SH-SY5Y (cell line): ENCODE measurements around the gene TNIK.

Experiments
- GATA2 ChIP-seq: IDR thresholded peaks from 2 replicates; pipeline ENCODE4 v1.6.1; 2011; ENCODE audit warnings: mild to moderate bottlenecking, low read depth, low read length
- GATA3 ChIP-seq: IDR thresholded peaks from 2 replicates; pipeline ENCODE4 v1.6.1; 2011; ENCODE audit warnings: low read depth, mild to moderate bottlenecking, low read length, moderate library complexity

The TNIK gene

DNA sequence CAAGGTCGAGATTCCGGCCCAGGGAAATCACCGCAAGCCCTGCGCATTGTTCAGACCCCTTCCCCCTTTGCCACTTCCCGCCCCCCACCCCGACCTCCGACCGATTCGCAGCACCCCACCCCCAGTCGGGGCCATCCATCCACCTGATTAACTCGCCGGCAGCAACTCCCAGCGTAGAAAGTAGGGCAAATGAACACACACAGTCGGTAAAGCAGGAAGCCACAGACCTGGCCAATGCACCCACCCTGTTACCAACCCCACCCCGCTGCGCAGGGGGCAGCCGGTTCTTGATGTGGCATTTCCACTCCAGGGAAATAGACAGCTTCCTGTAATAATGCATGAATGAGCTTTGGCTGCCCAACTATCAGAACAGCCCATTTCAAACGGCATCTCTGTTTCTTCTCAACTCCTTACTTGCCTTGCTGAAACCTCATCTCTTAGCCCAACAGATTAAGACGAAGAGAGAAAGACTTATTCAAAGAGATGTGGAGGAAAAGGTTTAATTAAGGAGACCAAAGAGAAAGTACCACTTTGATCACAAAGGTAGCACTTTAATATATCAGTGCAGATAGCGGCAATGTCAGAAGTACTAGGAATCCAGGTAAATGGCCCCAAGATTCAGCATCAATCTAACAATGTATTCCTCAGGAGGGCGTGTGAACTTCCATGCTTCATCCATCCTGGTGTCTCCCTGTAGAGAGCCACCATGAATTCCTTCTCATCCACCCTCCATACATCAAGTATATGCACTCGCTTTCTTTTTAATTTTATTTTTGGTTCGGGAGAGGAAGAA lies 1.9 kb downstream of the TNIK start:
- TF ChIP-seq GATA2 (no peak), GATA3 (no peak)

DNA sequence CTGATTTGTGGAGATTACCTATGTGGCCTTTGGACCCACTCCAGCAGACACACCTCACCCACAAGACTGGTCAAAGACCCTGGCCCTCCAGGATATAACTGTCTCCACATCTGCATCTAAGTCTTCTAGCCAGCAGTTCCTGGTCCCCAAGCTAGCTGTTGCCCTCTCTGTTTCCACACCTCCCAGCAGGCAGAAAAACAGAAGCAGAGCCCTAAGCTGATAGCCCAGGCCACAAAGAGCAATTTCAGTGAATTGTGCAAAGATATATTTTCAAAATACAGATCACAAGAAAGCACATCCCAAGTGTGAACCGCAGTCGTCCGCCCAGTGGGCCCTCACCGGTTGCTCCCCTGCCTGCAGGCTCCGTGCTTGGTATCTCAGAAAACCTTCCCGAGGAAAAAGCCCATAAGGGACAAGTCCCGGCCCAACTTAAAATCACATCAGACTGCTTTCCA lies 2.6 kb downstream of the TNIK start:
- TF ChIP-seq GATA2 (no peak), GATA3 (no peak)

DNA sequence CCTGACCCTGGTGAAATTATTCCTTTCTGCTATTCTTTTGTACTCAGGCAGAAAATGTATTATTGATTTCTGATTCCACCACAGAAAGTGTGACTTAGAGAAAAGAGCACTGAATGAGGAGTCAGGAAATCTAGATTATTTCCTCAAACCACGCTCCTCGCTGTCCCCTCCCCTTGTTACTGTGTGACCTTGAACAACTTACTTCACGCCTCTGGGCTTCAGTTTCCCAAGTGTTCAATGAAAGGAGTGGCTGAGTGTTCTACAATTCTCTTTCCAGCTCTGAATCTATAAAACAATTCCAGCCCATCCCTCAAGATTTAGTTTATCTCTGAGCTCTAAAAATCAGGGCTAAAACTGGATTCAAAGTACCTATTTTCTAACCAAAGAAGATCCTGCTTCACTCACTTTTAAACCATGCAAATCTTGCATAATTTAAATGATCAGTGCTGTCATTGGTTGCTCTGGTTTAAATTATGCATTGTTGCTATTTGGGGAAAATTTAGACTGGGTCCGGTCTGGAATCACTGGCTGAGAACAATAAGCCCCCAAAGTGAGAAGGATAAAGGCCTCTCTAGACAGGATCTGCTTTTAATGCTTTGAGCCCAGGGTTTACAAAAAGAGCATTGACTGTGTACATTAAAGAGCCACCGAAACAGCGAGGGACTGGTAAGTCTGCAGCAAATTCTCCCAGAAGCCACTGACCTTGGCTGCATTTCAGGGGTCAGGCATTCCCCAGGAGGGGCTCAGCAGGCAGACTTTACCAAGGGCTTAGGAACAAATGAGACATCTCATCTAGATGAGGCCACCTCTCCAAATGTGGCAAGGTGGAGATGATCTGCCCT lies 3.2 kb downstream of the TNIK start:
- TF ChIP-seq GATA3 = no peak
- no peak for TF ChIP-seq GATA2

DNA sequence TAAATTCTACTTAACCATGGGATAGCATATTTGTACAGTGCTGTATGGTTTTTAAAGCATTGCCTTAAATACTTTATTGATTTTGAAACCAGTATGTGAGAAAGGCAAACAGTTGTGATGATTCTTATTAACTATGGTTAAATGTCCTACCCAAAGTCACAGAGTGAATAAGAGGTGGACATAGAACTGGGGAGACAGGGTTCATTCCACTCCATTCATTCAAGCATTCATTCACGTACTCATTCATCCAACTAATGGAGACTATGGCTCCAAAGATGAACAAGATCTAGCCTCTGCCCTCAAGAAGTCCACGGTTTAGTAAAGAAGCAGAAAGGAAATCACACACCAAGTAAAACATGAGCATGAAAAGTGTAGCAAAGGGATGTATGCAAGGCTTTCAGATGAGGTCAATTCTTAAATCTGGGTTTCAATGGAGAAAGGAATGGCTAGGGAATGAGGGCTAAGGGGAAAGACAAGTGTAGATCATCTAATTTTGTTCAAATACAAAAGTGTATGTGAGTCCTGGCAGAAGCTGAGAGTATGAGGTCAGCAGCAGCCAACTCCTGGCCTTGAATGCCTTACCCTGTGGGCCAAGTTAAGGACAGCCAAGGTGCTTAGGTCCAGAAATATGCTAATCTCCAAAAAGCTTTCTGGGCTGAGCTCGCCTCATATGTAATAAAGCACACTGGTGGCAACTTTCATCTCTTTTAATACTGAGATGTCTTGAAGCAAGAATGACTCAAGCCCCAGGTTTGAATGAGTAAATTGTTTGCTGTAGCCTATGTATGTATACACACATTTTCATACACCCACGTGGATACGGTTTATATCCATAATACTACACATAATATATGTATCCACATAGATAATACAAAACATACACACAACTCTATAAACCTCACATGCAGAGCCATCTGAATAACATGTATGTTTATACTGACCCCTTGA lies 4.3 kb downstream of the TNIK start:
- TF ChIP-seq GATA2 (no peak), GATA3 (no peak)

DNA sequence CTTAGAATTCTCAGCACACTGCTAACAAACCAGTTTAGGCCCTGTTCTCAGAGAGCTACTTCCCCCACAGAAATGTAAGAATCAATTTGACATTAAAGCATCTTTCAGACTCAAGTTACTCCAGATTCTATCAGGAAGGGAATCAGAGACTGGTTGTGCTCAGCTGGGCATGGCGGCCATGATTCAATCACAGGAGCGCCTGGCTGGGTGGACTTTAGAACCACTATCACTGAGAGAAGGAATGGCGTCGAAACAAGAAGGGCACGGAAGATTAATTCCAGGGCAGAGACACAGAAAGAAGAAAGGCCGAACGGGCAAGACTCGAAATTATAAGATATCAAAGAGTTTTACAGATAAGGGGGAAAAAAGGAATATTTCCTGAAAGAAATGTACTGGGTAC lies 6.2 kb downstream of the TNIK start:
- peak; percentile 30 for TF ChIP-seq GATA2
- TF ChIP-seq GATA3 = 0 out of 2 replicates have a peak, but pooled peaks have one; percentile 27

DNA sequence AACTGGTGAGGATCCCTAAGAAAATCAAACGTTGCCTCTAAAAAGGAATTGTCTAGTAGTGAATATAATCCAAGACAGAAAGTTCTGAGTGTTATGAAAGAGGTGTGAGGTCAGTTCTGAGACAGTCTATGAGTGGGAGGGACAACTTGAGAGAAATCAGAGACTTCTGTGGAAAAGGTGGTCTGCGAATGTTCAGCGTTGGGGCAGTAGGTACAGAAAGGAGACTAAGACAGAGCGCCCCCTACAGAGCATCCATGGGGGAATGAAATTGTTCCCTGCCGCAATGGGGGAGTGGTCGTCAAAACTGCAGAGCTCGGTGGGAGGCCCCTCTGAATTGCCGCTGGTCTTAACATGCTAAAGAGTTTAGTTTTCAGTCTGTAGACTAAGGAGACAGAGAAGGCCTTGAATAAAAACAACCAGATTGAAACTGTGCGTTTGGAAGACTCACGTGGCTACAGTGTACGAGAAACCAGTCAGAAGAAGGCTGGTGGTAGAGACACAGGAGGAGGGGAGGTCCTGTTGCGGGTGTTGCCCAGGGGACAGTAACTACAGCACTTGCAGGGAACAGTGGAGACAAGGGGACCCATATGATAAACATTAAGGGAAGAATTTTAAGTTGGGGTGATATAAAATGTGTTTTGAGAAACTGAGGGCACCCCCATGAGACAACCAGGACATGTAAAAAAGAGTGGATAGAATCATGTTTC lies 6.9 kb downstream of the TNIK start:
- TF ChIP-seq GATA2 (no peak), GATA3 (no peak)

DNA sequence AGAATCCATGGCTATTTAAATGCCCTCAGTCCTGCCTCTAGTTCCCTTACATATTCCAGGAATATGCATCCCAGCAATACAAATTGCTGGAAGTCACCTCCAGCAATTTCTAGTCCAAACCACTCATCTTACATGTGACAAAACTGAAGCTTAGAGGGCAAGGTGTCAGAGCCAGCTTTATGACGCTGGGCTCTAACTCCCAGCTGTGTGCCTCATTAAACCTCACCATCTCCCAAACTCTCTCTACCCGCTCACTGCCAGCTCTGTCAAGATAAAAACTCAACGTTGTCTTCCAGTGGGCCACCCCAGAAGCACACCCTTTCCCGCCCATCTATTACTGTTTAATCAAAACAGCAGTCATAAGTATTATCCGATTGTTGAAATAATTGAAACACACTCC lies 7.9 kb downstream of the TNIK start:
- no peak for TF ChIP-seq GATA2
- no peak for TF ChIP-seq GATA3

DNA sequence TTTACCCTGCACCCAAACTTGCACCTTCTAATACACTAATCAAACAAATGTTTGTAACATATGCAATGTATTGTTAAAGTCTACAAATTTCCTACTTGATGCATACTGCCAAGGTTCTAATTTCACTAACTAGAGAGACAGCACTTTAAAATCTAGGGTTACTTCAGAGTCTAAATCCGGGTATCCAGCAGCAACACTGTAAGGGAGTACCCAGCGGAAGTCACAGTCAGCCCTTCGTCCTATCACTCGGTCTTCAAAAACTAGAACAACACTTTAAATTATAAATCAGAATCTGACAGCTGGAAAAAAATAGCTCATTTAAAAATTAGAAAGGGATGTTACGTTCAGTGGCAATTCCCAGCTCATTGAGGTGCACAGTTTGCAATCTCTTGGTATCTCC lies 8.3 kb downstream of the TNIK start:
- no peak for TF ChIP-seq GATA2
- no peak for TF ChIP-seq GATA3

DNA sequence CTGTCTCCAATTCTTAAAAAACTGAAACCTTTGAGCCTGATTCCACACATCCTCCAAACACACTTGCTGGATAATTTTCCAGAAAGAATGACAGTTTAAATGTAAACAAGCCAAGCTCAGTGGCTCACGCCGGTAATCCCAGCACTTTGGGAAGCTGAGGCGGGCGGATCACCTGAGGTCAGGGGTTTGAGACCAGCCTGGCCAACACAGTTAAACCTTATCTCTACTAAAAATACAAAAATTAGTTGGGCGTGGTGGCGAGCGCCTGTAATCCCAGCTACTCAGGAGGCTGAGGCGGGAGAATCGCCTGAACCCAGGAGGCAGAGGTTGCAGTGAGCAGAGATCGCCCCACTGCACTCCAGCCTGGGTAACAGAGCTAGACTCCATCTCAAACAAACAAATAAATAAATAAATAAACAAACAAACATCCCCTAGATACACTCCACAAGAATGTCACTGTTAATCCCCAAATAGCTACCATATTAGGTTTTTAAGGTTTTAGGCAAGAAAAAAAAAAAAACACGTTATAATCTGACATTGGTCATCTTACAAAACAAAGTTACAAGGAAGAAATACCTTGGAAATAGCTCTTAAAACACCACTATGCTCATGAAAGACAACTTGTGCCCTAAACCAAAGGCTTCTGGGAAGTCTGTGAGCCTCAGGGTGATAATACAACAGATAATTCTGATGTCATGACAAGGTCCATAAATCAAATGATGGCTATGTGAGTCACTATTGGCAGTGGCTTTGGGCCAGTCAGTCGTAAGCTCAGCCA lies 13.2 kb downstream of the TNIK start:
- no peak for TF ChIP-seq GATA2
- TF ChIP-seq GATA3 = no peak

DNA sequence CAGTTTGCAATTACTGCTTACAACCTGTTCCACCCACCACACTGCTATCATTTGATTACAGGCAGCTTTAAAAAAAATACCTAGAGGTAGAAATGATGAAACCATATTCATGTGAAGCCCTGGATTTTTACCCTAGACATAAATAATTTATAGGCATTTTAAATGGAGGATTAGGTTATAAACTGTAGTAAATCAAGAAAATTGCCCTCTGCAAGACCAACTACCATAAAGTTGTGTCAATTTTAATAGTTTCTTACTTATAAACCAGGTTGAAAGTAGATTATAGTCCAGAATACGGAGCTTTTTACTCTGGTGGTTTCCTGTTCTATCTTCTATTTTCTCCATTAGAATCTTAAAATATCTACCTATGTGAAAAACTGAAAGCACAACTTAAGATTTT lies 13.9 kb downstream of the TNIK start:
- no peak for TF ChIP-seq GATA2
- no peak for TF ChIP-seq GATA3

DNA sequence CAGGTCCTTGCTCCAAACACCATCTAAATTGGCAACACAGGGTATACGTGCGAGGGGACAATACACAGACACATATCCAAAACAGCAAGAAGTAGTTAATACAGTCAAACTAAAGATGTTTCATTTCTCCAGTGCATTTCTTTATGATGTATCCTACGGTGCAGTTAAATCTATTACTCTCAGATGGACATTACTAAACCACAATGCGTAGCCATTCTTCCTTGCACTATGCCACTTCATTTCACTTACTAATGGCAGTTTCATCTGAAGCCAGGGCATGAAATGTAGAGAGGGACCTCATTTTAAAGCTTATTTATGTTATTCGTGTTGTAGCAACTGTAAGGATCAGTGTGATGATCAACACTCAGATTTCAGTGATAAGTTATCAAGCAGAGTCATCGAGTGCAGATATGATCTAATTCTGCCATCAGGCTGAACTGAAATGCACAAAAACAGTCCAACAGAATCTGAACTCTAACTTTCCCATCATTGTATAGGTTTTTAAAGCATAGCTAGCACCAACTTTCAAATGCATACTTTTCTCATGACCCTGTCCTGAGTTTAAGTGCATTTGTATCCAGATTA lies 14.5 kb downstream of the TNIK start:
- TF ChIP-seq GATA2 = no peak
- TF ChIP-seq GATA3 = peak; percentile 64

DNA sequence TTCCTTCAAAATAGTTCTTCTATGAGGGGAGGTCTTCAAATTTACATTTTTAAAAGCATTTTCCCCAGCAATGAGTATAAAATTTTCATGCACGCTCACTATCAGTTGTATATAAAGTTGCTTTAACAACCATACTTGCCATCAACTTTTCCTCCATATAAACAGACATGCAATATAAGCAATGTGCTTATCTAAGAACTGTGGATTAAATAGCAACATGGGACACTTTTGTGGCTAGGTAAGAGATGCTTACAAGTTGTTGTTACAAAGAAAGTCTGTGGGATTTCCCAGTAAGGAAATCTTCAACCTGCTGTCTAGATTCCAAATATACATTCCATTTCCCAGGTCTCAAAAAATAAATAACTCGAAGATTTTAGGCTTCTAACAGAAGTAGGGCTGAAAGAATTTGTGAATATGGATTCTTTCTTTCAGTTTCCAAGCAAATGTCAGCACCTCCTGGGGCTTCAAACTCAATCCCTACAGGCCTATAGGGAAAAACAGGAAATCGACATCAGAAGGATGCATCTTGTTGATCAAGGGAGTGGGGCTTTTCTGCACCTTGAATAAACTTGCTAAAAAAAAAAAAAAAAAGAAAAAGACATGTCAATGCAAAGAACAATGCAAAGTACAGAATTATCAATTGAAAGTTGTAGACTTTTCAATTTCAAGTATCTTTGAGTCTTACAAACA lies 16.1 kb downstream of the TNIK start:
- TF ChIP-seq GATA2 (no peak), GATA3 (no peak)
